OCI-LY3 (cell line): ENCODE results near the gene C2.

Source experiments
- EZH2phosphoT487 ChIP-seq: fragments of 200-600 bp; shearing (Covaris generic); IDR thresholded peaks from 2 replicates; pipeline ENCODE4 v1.6.1; 2018; ENCODE audit warnings: antibody characterized with exemption, mixed run types, low read depth
- TF ChIP-seq, protein P1 (sequence below): fragments of 200-600, 300-600 bp; sonication (generic); IDR thresholded peaks from 2 replicates; pipeline ENCODE4 v1.5.1; 2014; ENCODE audit warnings: antibody characterized with exemption, low read length, low read depth

DNA sequence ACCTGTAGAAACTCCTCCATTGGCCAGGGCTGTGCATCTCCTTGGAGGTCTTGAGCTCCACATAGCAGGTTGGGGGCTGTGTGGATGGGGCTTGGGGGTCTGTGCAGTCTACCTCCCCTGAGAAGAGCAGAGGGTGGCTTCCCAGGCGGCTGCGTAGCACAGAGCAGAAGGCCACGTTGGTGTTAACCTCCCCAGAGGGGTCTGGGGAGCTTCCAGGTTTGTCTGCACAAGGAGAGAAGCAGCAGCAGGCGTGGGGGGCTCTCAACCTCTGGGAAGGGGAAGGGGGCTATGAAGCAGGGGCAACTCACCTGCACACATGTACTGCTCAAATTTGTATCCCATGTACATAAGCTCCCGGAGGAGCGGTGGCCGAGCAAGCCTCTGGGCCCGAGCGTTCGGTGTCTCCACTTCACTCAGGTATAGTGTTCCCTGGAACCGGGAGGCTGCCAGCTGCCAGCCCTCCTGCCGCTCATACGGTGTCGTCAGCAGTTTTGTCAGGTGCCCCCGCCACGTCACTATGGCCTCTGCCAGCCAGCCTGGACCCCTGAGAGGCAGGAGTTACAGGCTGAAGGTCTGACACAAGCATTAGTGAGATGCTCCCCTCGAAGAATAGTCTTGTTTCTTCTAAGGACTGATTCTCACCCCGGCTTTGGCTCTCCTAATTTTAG lies 43.2 kb downstream of the C2 start:
- TF ChIP-seq, protein P1, sequence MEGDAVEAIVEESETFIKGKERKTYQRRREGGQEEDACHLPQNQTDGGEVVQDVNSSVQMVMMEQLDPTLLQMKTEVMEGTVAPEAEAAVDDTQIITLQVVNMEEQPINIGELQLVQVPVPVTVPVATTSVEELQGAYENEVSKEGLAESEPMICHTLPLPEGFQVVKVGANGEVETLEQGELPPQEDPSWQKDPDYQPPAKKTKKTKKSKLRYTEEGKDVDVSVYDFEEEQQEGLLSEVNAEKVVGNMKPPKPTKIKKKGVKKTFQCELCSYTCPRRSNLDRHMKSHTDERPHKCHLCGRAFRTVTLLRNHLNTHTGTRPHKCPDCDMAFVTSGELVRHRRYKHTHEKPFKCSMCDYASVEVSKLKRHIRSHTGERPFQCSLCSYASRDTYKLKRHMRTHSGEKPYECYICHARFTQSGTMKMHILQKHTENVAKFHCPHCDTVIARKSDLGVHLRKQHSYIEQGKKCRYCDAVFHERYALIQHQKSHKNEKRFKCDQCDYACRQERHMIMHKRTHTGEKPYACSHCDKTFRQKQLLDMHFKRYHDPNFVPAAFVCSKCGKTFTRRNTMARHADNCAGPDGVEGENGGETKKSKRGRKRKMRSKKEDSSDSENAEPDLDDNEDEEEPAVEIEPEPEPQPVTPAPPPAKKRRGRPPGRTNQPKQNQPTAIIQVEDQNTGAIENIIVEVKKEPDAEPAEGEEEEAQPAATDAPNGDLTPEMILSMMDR: no peak
- TF ChIP-seq EZH2phosphoT487: no peak
